ENCODE data around the gene CHI3L1.
A peak's percentile ranks its signal among the peaks of the same experiment; 100 is the strongest.
"Not testable (repeated sequence)": the region's sequence is repeated elsewhere in the genome, so short reads cannot be mapped to it uniquely, and the experiment has no call there.

CHI3L1 gene

DNA sequence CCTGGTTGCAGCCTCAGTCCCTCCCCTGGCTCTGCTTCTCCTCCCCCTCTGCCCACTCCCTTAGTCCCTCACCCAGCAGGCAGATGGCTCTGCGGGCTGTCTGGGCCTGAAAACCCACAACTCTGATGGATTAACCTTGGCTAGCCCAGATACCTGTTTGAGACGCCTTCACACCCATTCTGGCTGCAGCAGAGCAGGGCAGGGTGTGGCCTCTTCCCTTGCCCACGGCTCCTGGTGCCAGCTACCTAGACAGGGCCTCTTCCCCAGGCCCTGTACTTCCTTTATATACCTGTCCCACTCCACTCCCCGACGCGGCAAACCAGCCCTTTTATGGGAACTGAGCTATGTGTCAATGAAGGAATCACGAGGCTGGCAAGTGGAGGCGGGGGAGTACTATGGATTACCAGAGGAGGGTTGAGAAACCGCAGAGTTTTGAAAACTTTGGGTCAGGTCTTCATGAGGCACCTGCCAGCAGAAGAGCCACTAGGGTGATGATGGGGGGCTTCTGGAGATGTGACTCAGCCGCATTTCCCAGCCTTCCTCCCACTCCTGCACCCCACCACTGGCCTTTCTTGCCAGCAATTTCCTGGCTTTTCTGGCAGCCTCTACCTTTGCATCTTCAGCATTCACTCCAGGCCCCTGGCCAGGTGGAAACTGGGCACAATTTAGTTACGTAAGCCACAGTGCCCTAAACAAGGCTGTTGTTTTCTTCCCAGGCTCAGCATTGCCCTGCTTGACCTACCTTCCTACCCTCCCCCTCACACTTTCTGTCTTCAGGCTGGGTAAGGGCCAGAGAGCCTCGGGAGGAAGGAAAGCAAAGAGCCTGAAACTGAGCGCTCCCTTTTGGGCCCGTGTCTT, at the start of gene CHI3L1:
Gene CHI3L1 (minus strand): TSS at position 259 of the 858 bp plus-strand sequence. CDS start 81 bp downstream, at position 178.
- no peak for DNase-seq

DNA sequence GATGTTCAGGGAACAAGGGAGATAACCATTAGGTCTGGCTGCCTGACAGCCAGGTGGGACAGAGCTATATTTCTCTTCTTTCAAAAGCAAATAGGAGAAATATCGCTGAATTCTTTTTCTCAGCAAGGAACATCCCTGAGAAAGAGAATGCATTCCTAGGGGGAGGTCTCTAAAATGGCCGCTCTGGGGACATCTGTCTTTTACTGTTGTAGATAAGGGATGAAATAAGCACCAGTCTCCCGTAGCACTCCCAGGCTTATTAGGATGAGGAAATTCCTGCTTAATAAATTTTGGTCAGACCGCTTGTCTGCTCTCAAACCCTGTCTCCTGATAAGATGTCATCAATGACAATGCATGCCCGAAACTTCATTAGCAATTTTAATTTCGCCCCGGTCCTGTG, 48.4 kb upstream of the CHI3L1 start:
- DNase-seq, result not testable (repeated sequence)

DNA sequence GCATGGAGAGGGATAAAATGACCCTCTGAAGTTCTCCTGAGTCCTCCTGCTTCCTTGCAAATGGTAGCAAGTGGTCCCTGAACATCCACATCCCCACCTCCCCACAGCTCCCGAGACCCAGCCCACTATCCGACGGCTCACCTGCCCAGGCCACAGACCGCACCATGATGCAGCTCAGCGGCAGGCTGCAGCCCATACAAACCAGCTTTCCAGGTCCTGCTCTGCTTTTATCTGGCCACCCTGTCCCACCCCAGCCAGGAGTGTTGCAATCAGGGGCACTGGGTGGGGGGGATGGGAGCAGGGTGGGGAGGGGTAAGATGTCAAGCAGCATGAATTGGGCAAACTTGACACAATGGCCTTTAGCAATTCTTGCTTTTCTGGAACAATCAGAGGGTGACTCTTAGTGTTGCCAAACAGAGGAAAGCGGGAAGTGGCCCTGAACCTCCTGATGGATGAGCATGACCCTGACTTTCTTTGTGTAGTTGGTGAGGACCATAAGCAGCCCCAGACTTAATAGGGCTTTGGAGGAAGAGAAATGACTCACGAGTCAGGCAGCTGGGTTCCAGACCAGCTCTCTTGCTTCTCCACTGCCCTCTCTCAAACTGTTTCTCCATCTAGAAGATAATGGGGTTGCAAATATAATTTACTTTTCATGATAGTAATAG, 43.1 kb upstream of the CHI3L1 start, which contains the start of gene CHIT1:
Gene CHIT1 (minus strand): TSS at position 203 of the 665 bp plus-strand sequence. CDS start 37 bp downstream, at position 166.
- no peak for DNase-seq

DNA sequence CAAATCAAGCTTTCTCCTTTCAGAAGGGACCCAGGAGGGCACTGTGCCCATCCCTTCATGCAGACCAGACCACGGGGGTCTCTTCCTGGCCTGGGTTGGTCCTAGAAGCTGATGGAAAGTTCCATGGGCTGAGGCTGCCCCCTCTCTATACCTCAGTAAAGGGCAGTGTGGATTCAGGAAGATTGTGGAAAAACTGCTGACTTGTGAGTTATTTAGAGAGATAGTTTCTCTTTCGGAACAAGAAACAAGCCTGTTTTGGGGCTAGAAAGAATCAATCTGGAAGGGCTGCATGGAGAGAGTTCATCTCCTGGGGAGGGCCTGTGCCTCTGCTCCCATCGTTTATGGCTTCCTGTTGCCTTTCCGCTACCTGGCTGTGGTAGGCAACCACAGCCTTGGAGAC, 42.2 kb upstream of the CHI3L1 start:
- no peak for DNase-seq

DNA sequence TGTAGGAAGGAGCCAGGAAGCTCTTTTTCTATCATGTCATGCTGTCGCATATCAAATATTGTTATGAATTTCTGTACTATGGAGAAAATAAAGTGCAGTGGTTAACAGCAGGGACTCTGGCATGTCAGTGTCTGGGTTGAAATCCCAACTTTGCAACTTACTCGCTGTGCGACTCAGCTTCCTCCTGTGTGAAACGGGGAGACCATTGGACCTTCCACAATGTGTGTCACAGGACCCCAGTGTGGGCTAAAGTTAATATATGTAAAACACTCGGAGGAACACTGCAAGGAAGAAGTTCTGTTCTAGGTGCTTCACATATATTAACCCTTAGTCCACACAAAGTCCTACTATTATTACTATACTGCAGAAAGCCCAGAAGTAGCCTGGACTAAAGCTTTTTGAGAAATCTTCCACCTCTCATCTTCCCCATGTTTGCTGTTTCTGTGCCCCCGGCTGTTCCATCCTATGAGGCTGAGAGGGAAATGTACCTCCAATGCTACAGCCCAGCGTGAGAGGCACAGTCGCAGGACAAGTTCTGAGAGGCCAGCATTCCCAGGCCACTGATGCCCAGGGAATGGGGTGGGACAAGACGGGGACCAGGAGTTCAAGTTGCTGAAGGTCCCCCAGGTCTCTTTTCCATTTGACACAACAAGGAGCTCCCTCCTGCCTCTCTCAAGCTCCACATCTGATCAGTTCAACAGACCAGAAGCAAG, 41.0 kb upstream of the CHI3L1 start:
- DNase-seq, result no peak

DNA sequence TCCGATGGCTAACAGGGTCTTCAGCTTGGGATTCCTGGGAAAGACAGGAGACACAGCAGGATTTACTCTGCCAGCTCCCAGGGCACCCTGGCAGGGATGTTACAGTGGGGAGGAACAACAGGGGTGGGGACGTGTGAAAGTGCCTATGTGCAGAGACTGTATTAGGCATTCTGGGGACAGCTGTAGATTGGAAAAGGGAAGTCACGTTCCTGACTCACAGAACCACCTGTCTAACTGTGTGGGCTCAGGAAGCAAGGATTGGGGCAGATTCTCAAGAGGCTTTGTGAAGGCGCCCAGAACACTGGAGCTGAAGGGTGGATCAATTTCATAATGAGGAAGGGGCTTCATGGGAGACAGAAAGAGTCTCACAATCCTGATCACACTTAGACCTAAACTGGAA, 38.6 kb upstream of the CHI3L1 start:
- DNase-seq, result no peak

DNA sequence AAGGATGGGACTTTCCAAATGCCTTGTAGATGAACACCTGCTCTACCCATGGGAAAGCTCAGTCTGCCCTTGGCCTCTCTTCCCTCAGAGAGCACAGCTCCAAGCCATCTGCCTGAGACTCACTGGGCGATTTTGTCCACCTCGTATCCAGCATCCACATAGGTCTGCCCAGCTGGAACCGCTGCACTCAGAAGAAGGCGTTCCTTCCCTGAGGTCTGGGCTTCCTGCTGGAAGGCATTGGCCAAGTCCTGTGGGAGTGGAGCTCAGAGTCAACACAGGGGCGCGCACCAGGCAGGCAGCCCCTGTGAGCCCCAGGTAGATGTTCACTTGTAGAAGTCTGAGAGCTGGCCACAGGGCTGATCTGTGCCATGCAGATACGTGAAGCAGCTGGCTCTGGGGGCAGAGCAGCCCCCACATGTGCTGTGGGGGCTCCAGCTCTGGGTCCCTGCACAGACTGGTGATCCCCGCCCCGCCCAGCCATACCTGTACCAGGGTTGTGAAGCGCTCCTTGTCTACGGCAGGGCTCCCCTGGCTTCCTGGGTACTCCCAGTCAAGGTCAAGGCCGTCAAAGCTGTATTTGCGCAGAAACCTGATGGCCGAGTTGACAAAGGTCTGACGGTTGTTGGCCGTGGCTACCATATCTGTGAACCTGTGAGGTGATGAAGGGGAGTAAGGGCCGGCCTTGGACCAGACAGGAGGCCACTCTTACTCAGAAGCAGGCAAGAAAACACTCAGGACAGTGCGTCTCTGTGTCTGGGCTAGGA, 36.7 kb upstream of the CHI3L1 start:
- no peak for DNase-seq

DNA sequence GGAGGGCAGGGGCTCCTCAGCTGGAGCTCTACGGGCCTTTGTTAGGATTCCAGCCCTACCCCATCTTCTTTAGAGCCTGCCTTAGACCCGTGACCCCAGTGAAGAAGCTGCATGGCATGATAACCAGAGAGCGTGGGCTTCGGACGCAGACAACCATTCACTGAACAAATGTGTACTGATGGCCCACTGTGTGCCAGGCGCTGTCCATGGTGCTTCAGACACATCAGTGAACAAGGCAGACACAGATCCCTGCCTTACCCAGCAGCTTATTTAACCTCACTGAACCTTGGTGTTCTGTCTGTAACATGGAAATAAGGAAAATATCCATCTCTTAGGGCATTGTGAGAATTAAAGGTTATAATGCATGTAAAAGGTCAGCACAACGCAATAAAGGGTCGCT, 33.4 kb upstream of the CHI3L1 start:
- no peak for DNase-seq

DNA sequence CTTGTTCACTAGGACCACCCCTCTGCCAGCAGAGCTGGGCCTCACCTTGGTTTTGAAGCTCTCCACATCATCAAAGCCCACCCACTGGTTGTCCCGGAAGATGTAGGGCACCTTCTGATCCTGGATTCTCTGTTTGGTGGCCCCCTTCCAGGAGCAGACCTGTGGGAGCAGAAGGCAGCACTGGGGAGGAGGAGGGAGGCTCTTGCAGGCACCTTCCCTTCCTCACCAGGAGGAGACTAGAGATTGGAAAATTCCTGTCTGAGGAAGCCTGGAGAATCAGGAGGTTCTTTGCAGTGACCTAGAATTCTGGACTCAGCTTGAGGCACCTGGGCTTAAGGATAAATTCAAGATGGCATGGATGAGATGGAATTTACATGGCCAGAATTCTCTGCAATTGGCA, 32.7 kb upstream of the CHI3L1 start:
- DNase-seq, result no peak

DNA sequence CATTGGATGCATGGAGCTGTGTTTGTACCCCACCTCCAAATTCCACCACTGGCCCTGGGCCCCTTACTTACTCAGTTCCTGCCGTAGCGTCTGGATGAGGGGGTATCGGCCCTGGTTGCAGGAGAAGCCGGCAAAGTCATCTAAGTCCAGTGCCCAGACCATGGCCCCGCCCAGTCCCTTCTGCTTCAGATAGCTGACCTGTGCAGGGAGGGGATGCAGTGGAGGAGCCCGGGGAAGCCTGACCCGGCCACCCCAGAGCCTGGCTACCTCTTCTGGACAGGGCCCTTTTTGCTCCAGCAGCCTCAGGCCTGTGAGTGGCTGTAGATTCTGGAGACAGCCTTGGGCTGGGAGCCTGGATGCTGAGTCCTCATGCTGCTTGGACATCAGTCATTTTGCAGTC, 31.2 kb upstream of the CHI3L1 start:
- DNase-seq, result no peak

DNA sequence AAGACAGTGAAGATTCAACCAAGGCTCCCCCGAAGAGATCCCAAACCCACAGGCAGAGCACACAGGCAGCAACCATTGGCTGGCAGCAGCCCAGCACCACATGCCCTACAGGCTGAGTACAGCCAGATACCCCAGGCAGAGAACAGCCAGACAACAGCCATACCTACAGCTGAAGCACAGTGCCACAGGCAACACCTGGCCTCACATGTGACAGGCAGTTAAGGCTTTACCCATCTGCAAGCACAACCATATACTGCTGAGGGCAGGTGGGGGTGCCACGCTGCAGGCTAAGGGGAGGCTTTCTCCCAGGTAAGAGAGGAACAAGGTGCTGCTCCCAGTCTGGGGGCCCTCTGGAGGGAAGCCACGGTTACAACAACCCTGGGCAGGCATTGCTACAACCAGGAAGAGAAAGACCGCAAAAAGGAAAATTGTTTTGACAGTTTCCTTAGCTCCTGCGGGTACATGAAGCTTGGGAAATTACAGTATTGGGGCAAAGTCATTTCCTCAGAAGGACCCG, 30.7 kb upstream of the CHI3L1 start:
- DNase-seq, result no peak

DNA sequence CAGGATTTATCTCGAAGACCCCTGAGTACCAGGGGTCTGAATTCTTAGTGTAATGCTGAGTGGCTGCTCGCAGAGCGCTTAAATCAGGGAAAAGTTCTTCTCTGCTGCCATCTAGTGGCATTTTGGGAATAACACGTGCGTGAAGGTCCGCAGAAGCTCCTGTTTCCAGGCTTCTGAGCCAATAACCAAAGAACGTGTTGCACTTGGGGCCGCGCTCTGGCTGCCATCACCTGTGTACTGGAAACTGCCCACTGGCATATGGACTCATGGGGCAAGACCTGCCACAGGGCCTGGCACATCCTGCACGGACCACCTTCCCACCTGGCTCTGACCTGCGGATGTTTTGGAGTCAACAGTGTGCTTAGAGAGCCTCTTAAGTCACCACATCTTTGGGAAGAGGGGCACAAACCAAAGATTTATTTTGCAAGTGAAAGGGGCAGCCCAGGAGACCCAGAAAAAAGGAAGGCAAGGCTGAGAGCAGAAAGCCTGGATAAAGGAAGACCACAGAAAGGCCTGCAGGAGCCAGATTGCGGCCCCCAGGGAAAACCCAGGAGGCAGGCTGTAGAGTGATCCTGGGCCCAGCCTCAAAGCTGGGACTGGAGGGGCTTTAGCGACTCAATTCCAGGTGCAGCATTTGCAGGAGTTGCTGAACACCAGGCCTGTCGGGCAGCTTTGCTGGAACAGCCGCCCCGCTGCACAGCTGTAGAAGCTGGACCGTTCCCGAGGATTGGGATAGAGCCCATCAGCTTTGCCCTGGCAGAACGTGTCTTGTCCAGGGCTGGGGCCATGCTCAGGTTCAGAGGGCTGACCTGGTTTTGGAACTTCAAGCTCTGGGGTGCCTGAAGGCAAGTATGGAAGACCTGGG, 30.0 kb upstream of the CHI3L1 start:
- peak; percentile 33 for DNase-seq

DNA sequence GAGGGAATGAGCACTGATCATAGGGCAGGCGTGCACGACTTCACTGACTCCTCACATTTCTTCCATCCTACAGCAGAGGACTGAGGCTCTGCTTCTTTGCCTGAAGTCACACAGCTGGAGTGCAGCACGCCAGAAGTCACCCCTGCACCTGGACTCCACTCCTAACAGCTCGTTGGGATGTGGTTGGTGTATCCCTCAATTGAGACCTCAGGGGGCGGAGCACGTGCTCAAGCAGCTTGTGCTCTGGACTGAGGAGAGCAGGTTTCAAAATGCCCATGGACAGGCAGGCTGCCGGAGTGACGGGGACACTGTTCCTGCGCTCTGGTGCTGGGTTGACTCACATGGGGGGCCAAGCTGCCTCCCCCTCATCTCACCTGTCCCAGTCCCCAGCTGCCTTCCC, 29.1 kb upstream of the CHI3L1 start:
- no peak for DNase-seq

DNA sequence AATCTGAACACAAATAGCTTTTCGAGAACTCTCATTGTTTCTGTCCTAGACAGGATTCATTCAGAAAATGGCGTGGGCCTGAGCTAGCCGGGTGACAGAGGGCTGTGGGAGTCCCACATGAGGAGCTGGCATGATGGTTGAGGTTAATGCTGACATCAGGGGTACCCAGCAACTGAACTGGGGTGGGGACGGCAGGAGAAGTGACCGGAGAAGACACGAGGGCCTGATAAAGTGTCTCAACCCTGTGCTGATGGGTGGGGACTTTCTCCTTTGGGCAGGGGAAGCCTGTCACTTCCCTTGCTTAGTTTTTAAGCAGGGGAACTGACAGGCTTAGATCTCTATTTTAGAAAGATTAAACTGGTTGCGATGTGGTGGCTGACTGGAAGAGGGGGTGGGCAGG, 28.4 kb upstream of the CHI3L1 start:
- no peak for DNase-seq

DNA sequence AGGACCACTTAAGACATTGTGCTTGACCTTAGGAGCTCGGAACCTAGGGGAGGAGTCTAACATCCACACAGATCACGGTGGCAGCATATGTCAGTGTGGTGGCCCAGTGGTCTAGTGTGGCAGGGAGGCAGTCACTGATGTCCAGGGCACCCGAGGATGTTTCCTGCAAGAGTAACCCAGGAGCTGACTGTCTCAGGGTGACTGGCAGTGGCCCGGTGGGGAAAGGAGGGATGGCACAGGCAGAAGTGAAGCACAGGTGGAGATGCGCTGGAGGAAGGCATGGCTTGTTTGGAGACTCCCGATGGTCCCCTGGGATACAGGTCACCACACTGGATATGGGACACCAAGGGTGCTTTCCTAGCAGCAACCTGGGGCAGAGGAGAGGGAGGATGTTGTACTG, 26.6 kb upstream of the CHI3L1 start:
- DNase-seq, result no peak

DNA sequence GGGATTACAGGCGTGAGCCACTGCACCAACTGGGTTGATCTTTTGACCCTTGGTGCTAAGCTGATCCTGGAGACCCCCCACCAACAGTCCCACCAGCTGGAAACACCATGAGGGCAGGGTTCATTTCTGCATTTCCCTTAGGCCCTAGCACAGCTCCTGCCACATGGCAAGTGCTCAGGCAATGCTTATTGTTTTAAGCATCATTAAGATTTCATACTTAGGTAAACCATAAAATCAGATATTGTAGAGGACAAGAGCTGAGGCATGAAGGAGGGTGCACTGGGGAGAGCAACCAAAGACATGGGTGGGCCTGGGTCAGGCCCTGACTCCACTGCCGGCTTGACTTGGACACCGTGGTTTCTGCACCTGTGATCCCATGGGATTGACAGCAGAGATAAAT, 25.3 kb upstream of the CHI3L1 start:
- DNase-seq, result no peak

DNA sequence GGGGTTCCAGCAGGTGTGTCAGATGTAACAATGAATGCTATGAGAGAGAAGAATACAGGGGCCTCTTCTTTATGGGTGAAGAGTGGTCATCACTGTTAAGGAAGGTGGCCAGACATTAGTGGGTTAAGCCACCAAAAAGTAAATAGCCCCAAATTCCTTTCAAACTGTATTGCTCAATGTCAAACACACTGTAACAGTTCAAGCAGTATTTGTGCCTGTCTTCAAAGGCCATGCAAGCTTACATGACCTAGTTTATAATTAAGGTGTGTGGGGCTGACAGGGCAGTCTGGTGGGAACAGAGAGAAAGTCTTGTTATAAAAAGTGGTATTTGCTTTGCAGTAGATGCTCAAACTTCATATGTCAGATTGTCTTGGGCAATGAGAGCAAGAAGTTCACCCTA, 24.5 kb upstream of the CHI3L1 start:
- DNase-seq, result no peak

DNA sequence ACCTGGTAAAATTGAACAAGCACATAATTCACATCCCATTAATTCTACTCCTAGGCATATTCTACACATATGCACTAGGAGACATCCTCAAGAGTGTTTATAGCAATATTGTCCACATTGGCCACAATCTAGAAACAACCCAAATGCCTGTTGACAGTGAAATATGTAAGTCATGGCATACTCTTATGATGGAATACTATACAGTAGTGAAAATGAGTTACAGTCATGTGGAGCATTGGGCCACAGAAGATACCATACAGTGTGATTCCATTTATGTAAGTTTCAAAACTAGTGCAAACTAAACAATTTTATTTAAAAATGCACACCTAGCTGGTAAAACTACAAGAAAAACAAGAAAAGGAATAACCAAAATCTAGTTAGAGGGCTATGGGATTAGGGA, 23.8 kb upstream of the CHI3L1 start:
- no peak for DNase-seq

DNA sequence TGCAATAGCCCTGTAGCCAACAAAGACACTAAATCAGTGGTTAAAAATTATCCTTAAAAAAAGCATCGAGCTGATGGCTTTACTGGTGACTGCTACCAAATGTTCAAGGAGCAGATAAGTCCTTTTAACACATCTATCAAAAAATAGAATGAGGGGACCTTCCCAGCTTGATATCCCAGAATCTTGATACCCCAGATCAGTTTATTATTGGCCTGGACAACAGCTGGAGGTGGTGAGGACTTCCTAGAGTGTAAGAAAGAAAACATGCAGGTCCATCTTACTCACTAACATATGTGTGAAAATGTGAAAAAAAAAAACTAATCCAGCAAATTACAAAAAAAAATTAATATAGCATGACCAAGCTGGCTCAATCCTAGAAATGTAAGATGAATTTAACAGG, 21.7 kb upstream of the CHI3L1 start:
- no peak for DNase-seq

DNA sequence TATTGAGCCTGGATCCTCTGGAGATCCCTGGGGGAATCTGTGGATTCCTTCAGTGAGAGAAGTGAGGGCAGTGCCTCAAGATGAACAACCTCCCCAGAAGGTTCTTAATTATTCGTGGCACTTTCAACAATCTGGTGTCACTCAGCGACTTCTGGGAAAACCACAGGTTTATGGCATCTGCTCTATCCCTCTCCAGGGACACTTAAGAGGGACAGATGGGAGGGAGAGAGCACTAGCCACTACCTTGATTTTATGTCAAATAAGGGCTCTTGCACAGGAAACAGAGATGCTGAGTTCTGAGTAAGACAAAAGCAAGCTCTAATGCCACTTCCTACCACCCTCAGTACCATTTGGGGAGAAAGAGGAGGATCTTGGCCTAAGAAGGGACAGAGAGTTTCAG, 21.2 kb upstream of the CHI3L1 start:
- no peak for DNase-seq

DNA sequence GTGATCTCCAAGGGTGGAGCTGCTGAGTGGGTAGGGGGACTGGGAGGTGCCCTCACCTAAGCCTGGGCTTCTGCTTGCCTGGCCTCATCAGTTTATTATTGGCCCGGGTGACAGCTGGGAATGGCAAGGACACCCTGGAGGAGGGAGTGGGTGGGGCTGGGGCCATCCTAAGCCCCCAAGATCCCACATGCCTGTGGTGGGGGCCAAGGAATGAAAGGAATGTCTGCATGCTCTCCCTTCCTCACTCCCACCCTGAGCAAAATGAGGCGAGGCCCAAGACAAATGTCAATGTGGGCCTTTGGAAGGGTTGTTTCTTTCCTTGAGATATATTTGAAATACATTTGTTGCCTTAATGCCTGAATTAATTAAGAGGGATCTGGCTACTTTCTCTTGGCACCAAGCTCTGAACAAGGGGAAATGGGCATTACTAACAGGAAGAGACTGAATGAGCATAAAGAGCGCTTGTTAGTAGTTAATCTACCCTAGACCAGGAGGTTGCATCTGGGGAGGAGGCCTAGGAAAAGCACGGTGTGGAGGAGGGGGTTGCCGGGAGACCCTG, 19.7 kb upstream of the CHI3L1 start:
- DNase-seq, result no peak
